Liver (tissue), 9 donors: Measurements from ENCODE around the gene OLFML2A. TPM values are rescaled to one million over a fixed set of nuclear protein-coding genes. Genes with fewer than 3 reads are reported as not detected.

Experiments
- DNase-seq: peaks from one replicate; pipeline ENCODE4 v3.0.0-alpha.2; 2017; ENCODE audit warnings: low spot score
- H3K27ac ChIP-seq, 2 donors: one replicate each; pipeline ENCODE4 v1.7.0; 2013; ENCODE audit warnings: inconsistent platforms in 2 of 2, low read length in 2 of 2, control low read depth in 1 of 2, low read depth in 1 of 2, mild to moderate bottlenecking in 1 of 2
- H3K27me3 ChIP-seq, 4 donors: one replicate each; pipeline versions ENCODE4 v1.6.1 to v1.7.0; 2013; ENCODE audit warnings: low read length in 3 of 4, inconsistent platforms in 1 of 4, mild to moderate bottlenecking in 1 of 4, moderate library complexity in 1 of 4; ENCODE audit not compliant: control insufficient read depth in 4 of 4, insufficient read depth in 4 of 4
- H3K36me3 ChIP-seq, 4 donors: one replicate each; pipeline versions ENCODE4 v1.6.1 to v1.7.0; 2013; ENCODE audit warnings: low read length in 3 of 4, mild to moderate bottlenecking in 3 of 4, low read depth in 1 of 4, moderate library complexity in 1 of 4; ENCODE audit not compliant: control insufficient read depth in 4 of 4, insufficient read depth in 3 of 4
- H3K4me1 ChIP-seq, 4 donors: one replicate each; pipeline versions ENCODE4 v1.6.1 to v1.7.0; 2013; ENCODE audit warnings: low read length in 3 of 4, mild to moderate bottlenecking in 3 of 4, moderate library complexity in 1 of 4; ENCODE audit not compliant: control insufficient read depth in 4 of 4, insufficient read depth in 4 of 4
- H3K4me3 ChIP-seq, 3 donors: one replicate each; pipeline versions ENCODE4 v1.6.1 to v1.7.0; 2013; ENCODE audit warnings: low read length in 3 of 3, control low read depth in 1 of 3, low read depth in 1 of 3, mild to moderate bottlenecking in 1 of 3
- H3K9ac ChIP-seq, 2 donors: one replicate each; pipeline ENCODE4 v1.7.0; 2013; ENCODE audit warnings: low read length in 2 of 2, mild to moderate bottlenecking in 2 of 2, moderate library complexity in 2 of 2, control low read depth in 1 of 2, low read depth in 1 of 2
- H3K9me3 ChIP-seq, 4 donors: one replicate each; pipeline versions ENCODE4 v1.6.1 to v1.7.0; 2013; ENCODE audit warnings: low read length in 3 of 4; ENCODE audit not compliant: control insufficient read depth in 4 of 4
- ATF3 ChIP-seq: IDR thresholded peaks from 2 replicates; pipeline ENCODE4 v1.6.1; 2016; ENCODE audit warnings: antibody characterized with exemption
- CTCF ChIP-seq: fragments of 150-350 bp; IDR thresholded peaks from 2 replicates; pipeline ENCODE4 v1.5.1; 2017; ENCODE audit warnings: improper control_type of control experiment, low read depth, low read length; ENCODE audit not compliant: missing input control
- EGR1 ChIP-seq, 2 donors: IDR thresholded peaks; 2 replicates each; pipeline ENCODE4 v1.6.1; 2016 to 2018; ENCODE audit warnings: antibody characterized with exemption in 2 of 2, low read depth in 2 of 2
- FOXA1 ChIP-seq: IDR thresholded peaks from 2 replicates; pipeline ENCODE4 v1.6.1; 2016; ENCODE audit warnings: antibody characterized with exemption
- FOXA2 ChIP-seq: IDR thresholded peaks from 2 replicates; pipeline ENCODE4 v1.6.1; 2016; ENCODE audit warnings: antibody characterized with exemption
- GABPA ChIP-seq, 2 donors: IDR thresholded peaks in 1 of 2; conservative IDR thresholded peaks in 1 of 2; 2 replicates each; pipeline ENCODE4 v1.6.1; 2016; ENCODE audit warnings: antibody characterized with exemption in 2 of 2, mild to moderate bottlenecking in 1 of 2, moderate library complexity in 1 of 2
- HNF4A ChIP-seq, 2 donors: conservative IDR thresholded peaks; 2 replicates each; pipeline ENCODE4 v1.6.1; 2016; ENCODE audit warnings: antibody characterized with exemption in 2 of 2, mild to moderate bottlenecking in 2 of 2
- HNF4G ChIP-seq: IDR thresholded peaks from 2 replicates; pipeline ENCODE4 v1.6.1; 2016; ENCODE audit warnings: antibody characterized with exemption
- JUND ChIP-seq, 2 donors: IDR thresholded peaks; 2 replicates each; pipeline ENCODE4 v1.6.1; 2016; ENCODE audit warnings: antibody characterized with exemption in 2 of 2
- NR2F2 ChIP-seq: IDR thresholded peaks from 2 replicates; pipeline ENCODE4 v1.6.1; 2016; ENCODE audit warnings: antibody characterized with exemption
- RAD21 ChIP-seq, 2 donors: IDR thresholded peaks; 2 replicates each; pipeline ENCODE4 v1.6.1; 2016; ENCODE audit warnings: antibody characterized with exemption in 2 of 2, mild to moderate bottlenecking in 2 of 2
- RXRA ChIP-seq, 2 donors: IDR thresholded peaks; 2 replicates each; pipeline ENCODE4 v1.6.1; 2017 to 2018; ENCODE audit warnings: antibody characterized with exemption in 2 of 2, mild to moderate bottlenecking in 1 of 2
- SP1 ChIP-seq: IDR thresholded peaks from 2 replicates; pipeline ENCODE4 v1.6.1; 2018; ENCODE audit warnings: antibody characterized with exemption, mild to moderate bottlenecking
- TAF1 ChIP-seq: conservative IDR thresholded peaks from 2 replicates; pipeline ENCODE4 v1.6.1; 2016; ENCODE audit warnings: antibody characterized with exemption, mild to moderate bottlenecking
- YY1 ChIP-seq: IDR thresholded peaks from 2 replicates; pipeline ENCODE4 v1.6.1; 2016; ENCODE audit warnings: antibody characterized with exemption, mild to moderate bottlenecking
- WGBS: extraction: QIAGEN DNeasy Blood & Tissue Kit; methylation state at CpG from one replicate; pipeline ENCODE4 v1.1.7; 2013; 5-methylcytosine and 5-hydroxymethylcytosine counted together
- polyA plus RNA-seq, 2 donors: library from polyadenylated mRNA; stranded (reverse) in 1 of 2; unstranded in 1 of 2; fragments of 200-250 nt in 1 of 2; fragments of >200 nt in 1 of 2; fragmentation: Nextera tagmentation in 1 of 2; extraction: Ambion mirVana in 1 of 2; gene quantifications; one replicate each; pipeline versions ENCODE4 v1.2.1 to v1.2.3, GENCODE V29; 2013 to 2015
- total RNA-seq, 2 donors: library from RNA; depleted of rRNA; stranded (reverse); fragments of >200 nt; gene quantifications; one replicate each; pipeline ENCODE4 v1.2.3, GENCODE V29; 2014
- TF ChIP-seq, protein P1 (sequence below): IDR thresholded peaks from 2 replicates; pipeline ENCODE4 v1.6.1; 2016; ENCODE audit warnings: antibody characterized with exemption, mild to moderate bottlenecking
- TF ChIP-seq, protein P2 (sequence below): IDR thresholded peaks from 2 replicates; pipeline ENCODE4 v1.6.1; 2016; ENCODE audit warnings: antibody characterized with exemption
- TF ChIP-seq, protein P3 (sequence below): IDR thresholded peaks from 2 replicates; pipeline ENCODE4 v1.6.1; 2016; ENCODE audit warnings: antibody characterized with exemption
- donor health status: healthy.
- donor health status: healthy.
- donor health status: healthy.
- donor health status: healthy.
- donor health status: healthy.

OLFML2A gene
- total and polyA plus RNA-seq, 4 donors, result 0.15 to 1.1 (median 0.53) TPM

DNA sequence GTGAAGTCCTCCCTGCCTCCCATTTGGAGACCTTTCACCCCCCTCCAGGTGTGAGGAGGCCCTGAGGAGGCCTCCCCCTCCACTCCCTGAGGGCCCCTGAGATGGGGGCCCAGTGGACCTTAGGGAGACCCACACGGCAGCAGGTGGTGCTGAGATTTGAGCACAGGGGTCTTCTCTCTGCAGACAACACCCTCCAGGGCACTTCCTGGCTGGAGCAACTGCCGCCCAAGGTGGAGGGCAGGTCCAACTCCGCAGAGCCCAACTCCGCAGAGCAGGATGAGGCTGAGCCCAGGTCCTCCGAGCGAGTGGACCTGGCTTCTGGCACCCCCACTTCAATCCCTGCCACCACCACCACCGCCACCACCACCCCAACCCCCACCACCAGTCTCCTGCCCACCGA, 27.0 kb downstream of the OLFML2A start:
- Histone ChIP-seq H3K9ac (no peak overlapping the region), H3K4me1 (no peaks in the 10 kb centered on the region), H3K27me3 (no peaks in the 10 kb centered on the region), H3K4me3 (no peak overlapping the region), H3K27ac (no peak overlapping the region), H3K36me3 (no peaks in the 10 kb centered on the region), H3K9me3 (no peaks in the 10 kb centered on the region)
- WGBS, result 97% methylated on average over 8 of the region's 8 CpGs
- no peak for DNase-seq
- TF ChIP-seq RAD21 (IDR thresholded peaks at IDR 0.05), result no peak
- no peak for TF ChIP-seq YY1
- TF ChIP-seq, protein P1, sequence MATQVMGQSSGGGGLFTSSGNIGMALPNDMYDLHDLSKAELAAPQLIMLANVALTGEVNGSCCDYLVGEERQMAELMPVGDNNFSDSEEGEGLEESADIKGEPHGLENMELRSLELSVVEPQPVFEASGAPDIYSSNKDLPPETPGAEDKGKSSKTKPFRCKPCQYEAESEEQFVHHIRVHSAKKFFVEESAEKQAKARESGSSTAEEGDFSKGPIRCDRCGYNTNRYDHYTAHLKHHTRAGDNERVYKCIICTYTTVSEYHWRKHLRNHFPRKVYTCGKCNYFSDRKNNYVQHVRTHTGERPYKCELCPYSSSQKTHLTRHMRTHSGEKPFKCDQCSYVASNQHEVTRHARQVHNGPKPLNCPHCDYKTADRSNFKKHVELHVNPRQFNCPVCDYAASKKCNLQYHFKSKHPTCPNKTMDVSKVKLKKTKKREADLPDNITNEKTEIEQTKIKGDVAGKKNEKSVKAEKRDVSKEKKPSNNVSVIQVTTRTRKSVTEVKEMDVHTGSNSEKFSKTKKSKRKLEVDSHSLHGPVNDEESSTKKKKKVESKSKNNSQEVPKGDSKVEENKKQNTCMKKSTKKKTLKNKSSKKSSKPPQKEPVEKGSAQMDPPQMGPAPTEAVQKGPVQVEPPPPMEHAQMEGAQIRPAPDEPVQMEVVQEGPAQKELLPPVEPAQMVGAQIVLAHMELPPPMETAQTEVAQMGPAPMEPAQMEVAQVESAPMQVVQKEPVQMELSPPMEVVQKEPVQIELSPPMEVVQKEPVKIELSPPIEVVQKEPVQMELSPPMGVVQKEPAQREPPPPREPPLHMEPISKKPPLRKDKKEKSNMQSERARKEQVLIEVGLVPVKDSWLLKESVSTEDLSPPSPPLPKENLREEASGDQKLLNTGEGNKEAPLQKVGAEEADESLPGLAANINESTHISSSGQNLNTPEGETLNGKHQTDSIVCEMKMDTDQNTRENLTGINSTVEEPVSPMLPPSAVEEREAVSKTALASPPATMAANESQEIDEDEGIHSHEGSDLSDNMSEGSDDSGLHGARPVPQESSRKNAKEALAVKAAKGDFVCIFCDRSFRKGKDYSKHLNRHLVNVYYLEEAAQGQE, result no peak
- TF ChIP-seq, protein P2, sequence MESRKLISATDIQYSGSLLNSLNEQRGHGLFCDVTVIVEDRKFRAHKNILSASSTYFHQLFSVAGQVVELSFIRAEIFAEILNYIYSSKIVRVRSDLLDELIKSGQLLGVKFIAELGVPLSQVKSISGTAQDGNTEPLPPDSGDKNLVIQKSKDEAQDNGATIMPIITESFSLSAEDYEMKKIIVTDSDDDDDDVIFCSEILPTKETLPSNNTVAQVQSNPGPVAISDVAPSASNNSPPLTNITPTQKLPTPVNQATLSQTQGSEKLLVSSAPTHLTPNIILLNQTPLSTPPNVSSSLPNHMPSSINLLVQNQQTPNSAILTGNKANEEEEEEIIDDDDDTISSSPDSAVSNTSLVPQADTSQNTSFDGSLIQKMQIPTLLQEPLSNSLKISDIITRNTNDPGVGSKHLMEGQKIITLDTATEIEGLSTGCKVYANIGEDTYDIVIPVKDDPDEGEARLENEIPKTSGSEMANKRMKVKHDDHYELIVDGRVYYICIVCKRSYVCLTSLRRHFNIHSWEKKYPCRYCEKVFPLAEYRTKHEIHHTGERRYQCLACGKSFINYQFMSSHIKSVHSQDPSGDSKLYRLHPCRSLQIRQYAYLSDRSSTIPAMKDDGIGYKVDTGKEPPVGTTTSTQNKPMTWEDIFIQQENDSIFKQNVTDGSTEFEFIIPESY, result no peak
- no peak for TF ChIP-seq HNF4A (conservative IDR thresholded peaks at IDR 0.05)
- no peak for TF ChIP-seq FOXA1
- TF ChIP-seq JUND (IDR thresholded peaks at IDR 0.05), result no peak
- no peak for TF ChIP-seq GABPA (IDR thresholded peaks at IDR 0.05 in 1 of 2, conservative IDR thresholded peaks at IDR 0.05 in 1 of 2)
- TF ChIP-seq CTCF, result no peak
- TF ChIP-seq EGR1 (IDR thresholded peaks at IDR 0.05; ENCODE audit: low read depth in 2 of 2), result no peak
- no peak for TF ChIP-seq NR2F2
- no peak for TF ChIP-seq FOXA2
- TF ChIP-seq, protein P3, sequence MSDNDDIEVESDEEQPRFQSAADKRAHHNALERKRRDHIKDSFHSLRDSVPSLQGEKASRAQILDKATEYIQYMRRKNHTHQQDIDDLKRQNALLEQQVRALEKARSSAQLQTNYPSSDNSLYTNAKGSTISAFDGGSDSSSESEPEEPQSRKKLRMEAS, result no peak
- no peak for TF ChIP-seq TAF1
- no peak for TF ChIP-seq ATF3

DNA sequence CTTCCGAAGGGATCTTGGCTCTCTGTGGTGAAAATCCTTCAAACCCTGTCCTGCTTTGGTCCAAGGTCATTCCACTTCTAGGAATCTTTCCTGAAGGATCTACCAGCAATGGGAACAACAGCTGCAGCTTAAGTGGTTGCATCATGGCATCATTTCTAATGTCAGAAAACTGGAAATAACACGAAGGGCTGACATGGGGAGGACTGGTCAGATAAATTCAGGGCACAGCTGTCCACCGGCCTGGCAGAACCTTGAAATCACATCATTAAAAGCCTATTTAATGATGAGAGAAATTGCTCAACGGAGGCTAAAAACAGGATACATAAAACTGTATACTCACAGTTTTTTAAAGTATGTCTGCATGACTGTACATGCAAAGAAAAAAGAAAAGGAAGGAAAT, 28.3 kb downstream of the OLFML2A start:
- Histone ChIP-seq H3K4me3 (no peak overlapping the region), H3K9ac (no peak overlapping the region), H3K27ac (no peak overlapping the region)
- TF ChIP-seq SP1, result no peak
- TF ChIP-seq HNF4A (conservative IDR thresholded peaks at IDR 0.05), result no peak
- TF ChIP-seq CTCF, result no peak
- TF ChIP-seq, protein P3, result no peak
- no peak for TF ChIP-seq RXRA (IDR thresholded peaks at IDR 0.05)
- TF ChIP-seq NR2F2, result no peak
- no peak for TF ChIP-seq EGR1 (IDR thresholded peaks at IDR 0.05; ENCODE audit: low read depth in 2 of 2)
- TF ChIP-seq, protein P1, result no peak
- TF ChIP-seq TAF1, result no peak
- TF ChIP-seq RAD21 (IDR thresholded peaks at IDR 0.05), result no peak
- TF ChIP-seq YY1, result no peak
- no peak for TF ChIP-seq JUND (IDR thresholded peaks at IDR 0.05)
- TF ChIP-seq GABPA (IDR thresholded peaks at IDR 0.05 in 1 of 2, conservative IDR thresholded peaks at IDR 0.05 in 1 of 2), result no peak
- no peak for TF ChIP-seq HNF4G

More for the DNA sequence above, 28.3 kb downstream of the OLFML2A start:
- H3K36me3 ChIP-seq, result no peaks in the 10 kb centered on the region
- no peaks in the 10 kb centered on the region for H3K9me3 ChIP-seq
- no peak for DNase-seq
- H3K4me1 ChIP-seq, result no peaks in the 10 kb centered on the region
- 79% methylated on average over 4 of the region's 4 CpGs for WGBS
- H3K27me3 ChIP-seq, result no peaks in the 10 kb centered on the region
